Stimulated activated CD8-positive, alpha-beta memory T cell treated with anti-CD3 and anti-CD28 coated beads, Interleukin-15, amount 100 ng/mL, for 24 hours (primary cell): ENCODE measurements around the gene DNAJA4.
"Not testable (repeated sequence)": the region's sequence is repeated elsewhere in the genome, so short reads cannot be mapped to it uniquely, and the experiment has no call there.

Source experiments
- DNase-seq: peaks from one replicate; pipeline ENCODE4 v3.0.0-alpha.2; 2020; ENCODE audit warnings: low read depth

Gene DNAJA4

DNA sequence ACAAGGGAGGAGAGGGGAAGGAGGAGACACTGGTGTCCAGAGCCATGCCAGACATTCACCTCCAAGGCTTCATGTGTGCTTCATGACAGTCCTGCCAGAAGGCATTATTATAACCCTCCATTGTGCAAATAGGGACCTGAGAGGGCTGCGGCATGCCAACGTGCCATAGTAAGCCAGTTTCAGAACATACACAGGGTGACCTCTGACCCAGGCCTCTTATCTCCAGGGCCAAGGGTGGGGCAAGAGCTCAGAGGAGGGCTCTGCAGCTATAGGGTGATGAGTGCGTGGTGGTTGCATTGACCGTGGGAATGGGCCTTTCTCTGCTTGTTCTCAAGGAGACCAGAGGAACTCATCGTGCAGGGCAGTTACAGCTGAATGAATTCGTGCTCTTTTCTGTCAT, 20.3 kb upstream of the DNAJA4 start:
- no peak for DNase-seq

DNA sequence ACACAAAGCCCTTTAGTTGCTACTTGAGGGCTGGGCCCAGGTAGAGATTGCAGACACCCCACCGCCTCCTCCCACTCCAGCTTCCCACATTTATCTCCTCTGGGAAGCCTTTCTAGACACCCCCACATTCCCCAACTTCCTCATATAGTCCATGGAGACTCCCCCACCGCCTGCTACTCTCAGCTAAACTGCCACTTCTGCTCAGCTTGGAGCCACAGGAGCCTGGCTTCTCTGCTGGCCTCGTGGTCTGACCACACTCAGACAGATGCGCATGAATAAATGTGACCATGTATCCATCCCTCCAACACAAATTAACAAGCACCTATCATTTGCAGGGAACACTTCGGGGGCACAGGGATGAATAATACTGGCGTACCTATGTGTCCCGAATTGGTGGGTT, 19.5 kb upstream of the DNAJA4 start:
- no peak for DNase-seq

GRCh38 chr15:78245392-78245791, 19.0 kb upstream of the DNAJA4 start:
- not testable (repeated sequence) for DNase-seq

DNA sequence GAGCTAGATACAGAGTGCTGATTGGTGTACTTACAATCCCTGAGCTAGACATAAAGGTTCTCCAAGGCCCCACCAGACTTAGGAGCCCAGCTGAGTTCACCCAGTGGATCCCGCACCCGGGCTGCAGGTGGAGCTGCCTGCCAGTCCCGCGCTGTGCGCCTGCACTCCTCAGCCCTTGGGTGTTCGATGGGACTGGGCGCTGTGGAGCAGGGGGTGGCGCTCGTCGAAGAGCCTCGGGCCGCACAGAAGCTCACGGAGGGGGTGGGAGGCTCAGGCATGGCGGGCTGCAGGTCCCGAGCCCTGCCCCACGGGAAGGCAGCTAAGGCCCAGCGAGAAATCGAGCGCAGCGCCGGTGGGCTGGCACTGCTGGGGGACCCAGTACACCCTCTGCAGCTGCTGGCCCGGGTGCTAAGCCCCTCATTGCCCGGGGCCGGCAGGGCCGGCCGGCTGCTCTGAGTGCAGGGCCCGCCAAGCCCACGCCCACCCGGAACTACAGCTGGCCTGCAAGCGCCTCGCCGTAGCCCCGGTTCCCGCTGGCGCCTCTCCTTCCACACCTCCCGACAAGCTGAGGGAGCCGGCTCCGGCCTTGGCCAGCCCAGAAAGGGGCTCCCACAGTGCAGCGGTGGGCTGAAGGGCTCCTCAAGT, 18.3 kb upstream of the DNAJA4 start:
- DNase-seq, result not testable (repeated sequence)

DNA sequence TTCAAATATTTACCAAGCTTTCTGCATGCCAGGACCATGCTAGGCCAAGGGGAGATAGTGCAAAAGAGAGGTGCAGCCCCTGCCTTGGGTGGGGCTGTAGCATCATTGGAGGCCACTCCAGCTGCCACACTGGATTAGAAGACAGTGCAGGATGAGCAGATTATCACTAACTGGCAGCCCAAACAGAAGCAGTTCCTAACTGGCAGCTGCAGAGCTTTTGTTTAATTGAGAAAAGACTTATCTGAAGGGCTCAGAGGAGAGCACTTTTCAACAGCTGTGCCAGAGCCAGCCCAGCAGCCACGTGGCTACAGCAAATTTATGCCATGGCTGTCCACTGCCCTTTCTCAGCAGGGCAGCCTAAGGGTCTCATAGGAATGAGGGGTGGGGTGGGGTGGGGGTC, 16.5 kb upstream of the DNAJA4 start:
- no peak for DNase-seq

- DNase-seq, result no peak
These were observed 15.2 kb upstream of the DNAJA4 start for GRCh38 chr15:78249131-78249530.

DNA sequence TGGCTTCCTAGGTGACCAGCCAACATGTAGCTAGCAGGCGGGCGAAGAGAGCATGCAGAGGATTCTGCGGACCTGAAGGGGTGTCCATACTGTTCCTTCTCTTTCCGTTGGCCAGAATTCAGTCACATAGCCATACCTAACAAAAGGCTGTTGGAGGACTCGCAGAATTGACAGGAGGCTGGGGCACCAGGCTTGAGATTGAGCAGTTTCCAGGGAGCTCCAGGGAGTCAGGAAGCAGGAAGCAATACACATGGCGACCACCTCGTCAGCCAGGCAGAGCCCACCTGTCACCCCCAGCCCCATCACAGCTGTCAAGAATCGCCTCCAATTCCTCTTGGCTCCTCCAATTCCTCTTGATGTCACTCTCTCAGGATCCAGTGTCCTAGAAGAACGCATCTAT, 13.2 kb upstream of the DNAJA4 start:
- no peak for DNase-seq

DNA sequence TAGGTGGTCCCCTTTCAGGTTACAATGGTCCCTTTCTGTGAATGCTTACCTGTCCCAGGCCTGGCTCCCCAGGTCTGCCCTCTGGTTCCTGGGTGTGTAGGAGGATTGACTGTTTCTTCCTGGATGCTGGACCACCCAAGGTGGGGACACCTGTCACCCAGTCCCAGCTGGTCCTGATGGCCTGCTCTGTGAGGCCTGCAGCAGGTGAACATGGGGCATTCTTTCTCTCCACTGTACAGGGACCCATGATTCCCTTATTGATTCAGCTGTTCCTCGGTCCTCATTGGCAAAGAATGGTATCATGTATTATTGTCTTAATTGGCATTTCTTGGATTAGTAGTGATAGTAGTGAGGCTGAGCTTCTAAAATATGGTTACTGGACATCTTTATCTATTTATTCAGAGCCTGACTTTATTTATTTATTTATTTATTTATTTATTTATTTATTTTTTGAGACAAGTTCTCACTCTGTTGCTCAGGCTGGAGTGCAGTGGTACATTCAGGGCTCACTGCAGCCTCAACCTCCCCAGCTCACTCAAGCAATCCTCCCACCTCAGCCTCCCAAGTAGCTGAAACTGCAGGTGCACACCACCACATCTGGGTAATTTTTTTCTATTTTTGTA, 8.8 kb upstream of the DNAJA4 start:
- no peak for DNase-seq

DNA sequence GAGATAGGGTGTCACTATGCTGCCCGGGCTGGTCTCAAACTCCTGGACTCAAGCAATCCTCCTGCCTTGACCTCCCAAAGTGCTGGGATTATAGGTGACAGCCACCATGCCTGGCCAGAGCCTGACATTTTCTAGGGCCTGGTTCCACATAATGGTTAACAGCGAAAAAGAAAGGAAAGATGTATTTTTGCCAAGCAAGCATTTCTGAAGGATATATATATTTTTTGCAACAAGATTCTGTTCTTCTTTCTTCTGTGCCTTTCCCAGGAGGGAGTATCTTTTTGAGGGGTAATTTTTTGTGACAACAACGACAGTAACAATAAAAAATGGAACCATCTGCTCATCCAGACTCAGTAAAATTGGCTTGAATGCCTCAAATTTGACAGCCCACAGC, 8.3 kb upstream of the DNAJA4 start:
- no peak for DNase-seq

DNA sequence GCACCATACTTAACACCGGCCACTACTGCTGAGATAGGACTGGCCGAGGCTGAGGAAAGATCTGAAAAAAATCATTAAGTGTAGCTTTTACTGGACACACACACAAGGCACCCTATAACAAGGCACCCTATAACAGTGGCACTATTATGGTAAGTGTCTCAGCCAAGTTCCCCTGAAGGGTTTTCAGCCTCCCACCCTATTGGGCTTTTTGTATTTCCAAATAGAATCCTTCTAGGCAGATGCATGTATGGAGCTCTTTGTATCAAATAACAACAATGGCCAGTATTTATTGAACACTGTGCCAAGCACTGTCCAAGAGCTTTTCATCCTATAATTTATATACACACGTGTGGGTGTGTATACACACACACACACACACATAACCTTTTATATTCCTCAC, 6.7 kb upstream of the DNAJA4 start:
- no peak for DNase-seq

GRCh38 chr15:78259232-78259631, 5.1 kb upstream of the DNAJA4 start:
- DNase-seq, result no peak

- no peak for DNase-seq
These were observed 3.9 kb upstream of the DNAJA4 start for GRCh38 chr15:78260489-78260888.

GRCh38 chr15:78261062-78261461, 3.3 kb upstream of the DNAJA4 start:
- no peak for DNase-seq

DNA sequence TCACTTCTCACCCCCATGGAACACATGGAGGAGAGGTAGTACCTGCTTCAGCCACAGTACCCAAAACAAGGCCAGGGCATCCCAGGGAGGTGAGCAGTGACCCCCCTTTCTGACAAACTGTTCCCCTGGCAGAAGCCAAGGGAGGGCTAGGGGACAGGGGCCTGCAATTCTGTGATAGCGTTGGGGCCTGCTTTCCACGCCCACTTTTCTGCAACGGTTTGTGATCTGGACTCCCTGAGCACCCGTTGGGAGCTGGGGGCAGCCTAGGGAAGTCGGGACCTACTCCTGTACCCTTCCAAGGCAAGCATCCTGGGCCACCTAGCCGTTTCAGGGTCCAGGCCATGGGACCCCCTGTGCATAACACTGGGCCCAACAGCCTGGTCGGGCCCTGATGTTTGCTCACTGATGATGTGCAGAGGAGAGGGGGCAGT, 996 bp upstream of the DNAJA4 start:
- no peak for DNase-seq

DNA sequence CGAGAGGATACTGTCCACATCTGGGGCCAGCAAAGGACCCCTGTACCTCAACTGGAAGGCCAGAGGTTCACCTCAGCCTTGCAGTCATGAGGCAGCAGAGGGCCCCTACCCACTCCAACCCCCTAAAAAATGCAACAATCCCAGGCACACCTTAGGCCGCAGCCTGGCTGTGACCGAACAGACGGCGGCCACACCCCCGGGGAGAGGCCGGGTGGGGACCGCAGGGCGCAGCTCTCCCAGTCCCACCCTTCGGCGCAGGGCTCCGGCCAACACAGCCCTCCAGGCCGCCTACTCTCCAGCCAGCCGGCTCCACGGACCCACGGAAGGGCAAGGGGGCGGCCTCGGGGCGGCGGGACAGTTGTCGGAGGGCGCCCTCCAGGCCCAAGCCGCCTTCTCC, 457 bp upstream of the DNAJA4 start:
- no peak for DNase-seq

DNA sequence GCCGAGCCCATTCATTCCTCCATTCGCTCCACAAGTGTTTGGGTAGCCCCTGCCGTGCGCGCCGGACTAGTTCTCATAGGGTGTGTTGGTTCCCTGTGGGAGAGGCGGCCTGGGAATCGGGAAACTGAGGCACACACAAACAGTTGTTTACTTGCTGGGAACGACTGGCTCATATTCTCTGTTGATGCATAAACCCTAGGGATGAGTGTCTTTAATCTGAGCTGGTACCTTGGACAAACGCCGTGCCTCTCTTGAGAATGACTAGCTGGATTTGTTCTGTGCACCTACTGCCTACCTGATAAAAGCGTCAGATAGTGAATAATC, 737 bp downstream of the DNAJA4 start:
- DNase-seq, result no peak

- DNase-seq, result no peak
These were observed 1.4 kb downstream of the DNAJA4 start for GRCh38 chr15:78265752-78266224.

DNA sequence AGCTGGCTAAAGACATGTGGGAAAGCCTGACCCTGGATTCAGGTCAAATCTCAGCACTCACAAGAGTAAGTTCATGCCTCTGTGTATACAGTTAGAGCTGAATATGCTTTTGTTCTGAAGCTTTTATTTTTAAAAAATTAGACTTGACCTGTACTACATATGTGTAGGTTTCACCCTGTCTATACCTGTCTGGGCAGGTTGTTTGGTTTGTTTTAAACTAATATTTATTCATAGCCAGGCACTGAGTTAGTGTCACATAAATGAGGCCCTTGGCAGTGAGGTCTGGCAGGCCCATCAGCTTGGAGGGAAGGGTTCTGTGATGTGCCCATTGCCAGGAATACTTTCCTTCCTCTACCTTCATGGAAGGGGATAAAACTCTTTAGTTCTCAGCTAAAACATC, 1.9 kb downstream of the DNAJA4 start:
- DNase-seq, result no peak

GRCh38 chr15:78266806-78267205, 2.4 kb downstream of the DNAJA4 start:
- no peak for DNase-seq

- no peak for DNase-seq
These were observed 8.0 kb downstream of the DNAJA4 start for GRCh38 chr15:78272316-78272715.

- DNase-seq, result no peak
These were observed 8.4 kb downstream of the DNAJA4 start for GRCh38 chr15:78272776-78273175.

DNA sequence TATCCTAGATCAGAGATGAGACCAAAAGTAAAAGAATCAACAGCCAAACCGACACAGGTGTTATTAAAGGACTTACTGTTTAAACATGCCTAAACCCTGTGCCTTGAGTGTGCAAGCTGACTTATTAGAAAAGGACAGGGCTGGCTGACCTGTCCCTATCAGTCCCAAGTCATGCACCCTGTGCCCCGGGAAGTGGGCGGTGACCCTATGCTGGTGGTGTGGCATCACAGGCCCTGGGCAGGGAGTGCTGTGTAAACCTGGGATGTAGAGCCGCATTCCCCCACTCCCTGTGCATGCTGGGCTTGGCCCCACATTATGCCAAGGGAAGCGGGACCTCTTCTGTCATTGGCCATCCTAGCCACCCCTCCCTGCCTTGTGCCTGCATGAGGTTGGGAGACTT, 10.6 kb downstream of the DNAJA4 start:
- no peak for DNase-seq

- no peak for DNase-seq
These were observed 11.9 kb downstream of the DNAJA4 start for GRCh38 chr15:78276064-78276943.
